IMR-90 (cell line): ENCODE measurements around the gene NDRG4. TPM values are rescaled to one million over a fixed set of nuclear protein-coding genes. Genes with fewer than 3 reads are reported as not detected.

Experiments
- ATAC-seq: fragments of 200-7000 bp; cut with Tn5 transposase; 2 replicates; pipeline ENCODE4 v1.9.1; 2020; ENCODE audit warnings: low read depth, mild to moderate bottlenecking, moderate library complexity
- BruUV-seq: library from RNA; stranded (reverse); fragments of 400-500 nt; replicated peaks from 2 replicates; lab custom pipeline; 2021; lab: Mats Ljungman, UMichigan
- CTCF ChIA-PET: fragments of 300-600 bp; formaldehyde crosslinking; extraction: SDS; loops from one replicate; lab custom pipeline; 2021; ENCODE audit warnings: antibody characterized with exemption; lab: Yijun Ruan, JAX
- POLR2A ChIA-PET: fragments of 300-600 bp; sonication (Branson Sonifier 250); formaldehyde crosslinking; loops from one replicate; lab custom pipeline; 2022; ENCODE audit warnings: antibody characterized with exemption; ENCODE audit not compliant: unreplicated experiment; lab: Charles Lee
- DNase-seq: peaks from one replicate; pipeline ENCODE4 v3.0.0; 2013
- H2AFZ ChIP-seq: replicated peaks from 2 replicates; pipeline ENCODE3; 2013; ENCODE audit warnings: low read length, mild to moderate bottlenecking; ENCODE audit not compliant: poor library complexity
- H2AK5ac ChIP-seq: 2 replicates; pipeline ENCODE4 v1.6.1; 2013; ENCODE audit warnings: low read depth, low read length, inconsistent platforms
- H2AK9ac ChIP-seq: replicated peaks from 2 replicates; pipeline ENCODE3; 2013; ENCODE audit warnings: mild to moderate bottlenecking, low read depth, low read length, moderate library complexity; ENCODE audit not compliant: poor library complexity
- H2BK120ac ChIP-seq: 2 replicates; pipeline ENCODE4 v1.6.1; 2013; ENCODE audit warnings: low read depth, low read length, inconsistent platforms
- H2BK15ac ChIP-seq: 3 replicates; pipeline ENCODE4 v1.6.1; 2013; ENCODE audit warnings: low read depth, low read length, inconsistent platforms
- H2BK20ac ChIP-seq: 2 replicates; pipeline ENCODE4 v1.6.1; 2013; ENCODE audit warnings: low read depth, mild to moderate bottlenecking, inconsistent platforms, low read length, moderate library complexity
- H2BK5ac ChIP-seq: 2 replicates; pipeline ENCODE4 v1.6.1; 2013; ENCODE audit warnings: mild to moderate bottlenecking, low read depth, low read length, inconsistent platforms; ENCODE audit not compliant: poor library complexity, severe bottlenecking
- H3K14ac ChIP-seq: replicated peaks from 2 replicates; pipeline ENCODE4 v1.6.1; 2013; ENCODE audit warnings: low read depth, low read length, inconsistent platforms
- H3K18ac ChIP-seq: 2 replicates; pipeline ENCODE4 v1.6.1; 2013; ENCODE audit warnings: low read depth, low read length, control low read depth
- H3K23ac ChIP-seq: 2 replicates; pipeline ENCODE4 v1.6.1; 2013; ENCODE audit warnings: low read depth, low read length, inconsistent platforms
- H3K27ac ChIP-seq: 2 replicates; pipeline ENCODE4 v1.5.1; 2013; ENCODE audit warnings: mild to moderate bottlenecking, control low read depth, low read length; ENCODE audit not compliant: insufficient read depth
- H3K27me3 ChIP-seq: 2 replicates; pipeline ENCODE4 v1.6.1; 2013; ENCODE audit warnings: low read length; ENCODE audit not compliant: control insufficient read depth, insufficient read depth
- H3K36me3 ChIP-seq: 2 replicates; pipeline ENCODE4 v1.6.1; 2013; ENCODE audit warnings: low read length, mixed read lengths; ENCODE audit not compliant: control insufficient read depth, insufficient read depth
- H3K4ac ChIP-seq: 2 replicates; pipeline ENCODE4 v1.6.1; 2013; ENCODE audit warnings: low read depth, low read length, inconsistent platforms
- H3K4me1 ChIP-seq: 2 replicates; pipeline ENCODE4 v1.6.1; 2013; ENCODE audit warnings: low read length, mixed read lengths; ENCODE audit not compliant: control insufficient read depth, insufficient read depth
- H3K4me2 ChIP-seq: 2 replicates; pipeline ENCODE4 v1.6.1; 2013; ENCODE audit warnings: low read depth, mild to moderate bottlenecking, control low read depth, low read length, moderate library complexity
- H3K4me3 ChIP-seq: 2 replicates; pipeline ENCODE4 v1.5.1; 2013; ENCODE audit warnings: low read depth, mild to moderate bottlenecking, control low read depth, low read length, moderate library complexity; ENCODE audit not compliant: insufficient read depth
- H3K56ac ChIP-seq: 2 replicates; pipeline ENCODE4 v1.6.1; 2013; ENCODE audit warnings: low read length, inconsistent platforms; ENCODE audit not compliant: insufficient read depth; ENCODE audit errors: extremely low read depth
- H3K79me1 ChIP-seq, 2 experiments: 2 replicates each; pipeline ENCODE4 v1.6.1; 2013; ENCODE audit warnings: low read length in 2 of 2, inconsistent platforms in 1 of 2, low read depth in 1 of 2
- H3K9ac ChIP-seq: 2 replicates; pipeline ENCODE4 v1.6.1; 2013; ENCODE audit warnings: low read depth, low read length, control low read depth
- H3K9me1 ChIP-seq: 2 replicates; pipeline ENCODE4 v1.6.1; 2013; ENCODE audit warnings: low read length, inconsistent platforms; ENCODE audit not compliant: insufficient read depth
- H3K9me3 ChIP-seq: 2 replicates; pipeline ENCODE4 v1.6.1; 2013; ENCODE audit warnings: low read length; ENCODE audit not compliant: control insufficient read depth, insufficient read depth
- H4K20me1 ChIP-seq: 2 replicates; pipeline ENCODE4 v1.6.1; 2013; ENCODE audit warnings: low read length, inconsistent platforms; ENCODE audit not compliant: insufficient read depth
- H4K5ac ChIP-seq: 2 replicates; pipeline ENCODE4 v1.6.1; 2013; ENCODE audit warnings: mild to moderate bottlenecking, low read depth, low read length, control low read depth
- H4K8ac ChIP-seq, 2 experiments: 2 replicates each; pipeline ENCODE4 v1.6.1; 2013; ENCODE audit warnings: low read depth in 2 of 2, low read length in 2 of 2, control low read depth in 1 of 2, inconsistent platforms in 1 of 2
- H4K91ac ChIP-seq: 2 replicates; pipeline ENCODE4 v1.6.1; 2013; ENCODE audit warnings: low read depth, low read length, inconsistent platforms; ENCODE audit not compliant: insufficient read depth
- BHLHE40 ChIP-seq: fragments of 150-350 bp; IDR thresholded peaks from 2 replicates; pipeline ENCODE4 v1.6.1; 2016; ENCODE audit warnings: mild to moderate bottlenecking, low read depth, low read length
- CHD1 ChIP-seq: IDR thresholded peaks from 2 replicates; pipeline ENCODE4 v1.6.1; 2012; ENCODE audit warnings: low read depth, low read length, improper control_type of control experiment
- FOS ChIP-seq: fragments of 150-350 bp; IDR thresholded peaks from 2 replicates; pipeline ENCODE4 v1.6.1; 2016; ENCODE audit warnings: low read depth, low read length
- MXI1 ChIP-seq: IDR thresholded peaks from 2 replicates; pipeline ENCODE4 v1.6.1; 2012; ENCODE audit warnings: low read depth, mild to moderate bottlenecking, low read length, moderate library complexity, borderline replicate concordance
- POLR2A ChIP-seq: IDR thresholded peaks from 2 replicates; pipeline ENCODE4 v1.6.1; 2012; ENCODE audit warnings: mild to moderate bottlenecking, low read depth, low read length
- RAD21 ChIP-seq: IDR thresholded peaks from 2 replicates; pipeline ENCODE4 v1.6.1; 2012; ENCODE audit warnings: low read length, improper control_type of control experiment
- RCOR1 ChIP-seq: IDR thresholded peaks from 2 replicates; pipeline ENCODE4 v1.6.1; 2012; ENCODE audit warnings: mild to moderate bottlenecking, low read length, improper control_type of control experiment; ENCODE audit not compliant: insufficient replicate concordance
- RFX5 ChIP-seq: IDR thresholded peaks from 2 replicates; pipeline ENCODE4 v1.8.0; 2012; ENCODE audit warnings: low read depth, mild to moderate bottlenecking, low read length, moderate library complexity
- SMC3 ChIP-seq: fragments of 150-350 bp; IDR thresholded peaks from 2 replicates; pipeline ENCODE4 v1.6.1; 2016; ENCODE audit warnings: low read depth, mild to moderate bottlenecking, antibody characterized with exemption, low read length, moderate library complexity
- WGBS, 2 experiments: methylation state at CpG; one replicate each; pipeline versions ENCODE4 v1.1.5 to v1.1.7; 2013; ENCODE audit warnings: missing lambda C conversion rate in 2 of 2; ENCODE audit not compliant: insufficient read length in 1 of 2; ENCODE audit errors: extremely low coverage in 2 of 2; 5-methylcytosine and 5-hydroxymethylcytosine counted together
- dilution Hi-C: fragments of 300-500 bp; cut with HindIII; formaldehyde crosslinking; loops from one replicate; pipeline ENCODE4 v1.14.3; 2018; ENCODE audit warnings: low sequenced_read_pairs; ENCODE audit not compliant: unreplicated experiment
- in situ Hi-C: fragments of 300-500 bp; cut with MboI; formaldehyde crosslinking; loops from 3 replicates; pipeline ENCODE4 v1.14.3; 2019; ENCODE audit warnings: low sequenced_read_pairs, inconsistent platforms, mixed read lengths
- intact Hi-C: fragments of 100-400 bp; cut with micrococcal nuclease; formaldehyde crosslinking; loops from 2 replicates; pipeline ENCODE4 v1.10.0; 2022
- polyA plus RNA-seq, 3 experiments: library from polyadenylated mRNA; depleted of rRNA; stranded (reverse); fragments of >200 nt; gene quantifications; 2 replicates each; pipeline ENCODE4 v1.2.3, GENCODE V29; 2012; ENCODE audit warnings: low replicate concordance in 1 of 3
- total RNA-seq: library from RNA; depleted of rRNA; stranded (reverse); fragments of >200 nt; gene quantifications from 2 replicates; pipeline ENCODE4 v1.2.3, GENCODE V29; 2012
- TF ChIP-seq, protein P1 (sequence below): fragments of 150-350 bp; IDR thresholded peaks from 2 replicates; pipeline ENCODE4 v1.6.1; 2017; ENCODE audit warnings: mild to moderate bottlenecking, antibody characterized with exemption, low read length, low read depth
- TF ChIP-seq, protein P2 (sequence below): fragments of 150-350 bp; IDR thresholded peaks from 2 replicates; pipeline ENCODE4 v1.6.1; 2016; ENCODE audit warnings: low read depth, mild to moderate bottlenecking, low read length, moderate library complexity, borderline replicate concordance
- TF ChIP-seq, protein P3 (sequence below): conservative IDR thresholded peaks from 2 replicates; pipeline ENCODE4 v1.5.1; 2012; ENCODE audit warnings: mild to moderate bottlenecking, low read depth, low read length, improper control_type of control experiment

The NDRG4 gene
- total and polyA plus RNA-seq, 2 of the 4 experiments (the other 2 are of a cell fraction), result 10.9 to 23.5 TPM

DNA sequence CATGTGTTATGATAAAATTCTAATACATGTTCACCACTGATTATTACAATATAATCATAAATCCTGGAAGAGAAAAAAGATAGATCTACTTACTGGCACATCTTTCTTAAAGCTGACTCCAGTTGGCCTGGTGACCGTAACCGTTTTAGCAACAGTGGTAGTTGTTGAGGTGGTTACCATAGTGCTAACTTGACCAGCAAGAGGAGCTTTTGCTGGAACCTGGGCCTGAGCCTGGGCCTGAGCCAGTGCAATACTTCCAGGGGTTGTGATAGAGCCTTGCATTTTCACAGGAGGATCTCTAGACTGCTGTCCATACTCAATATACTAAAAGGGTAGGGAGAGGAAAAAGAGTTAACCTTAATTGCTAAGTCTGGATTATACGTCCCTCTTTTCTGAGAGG lies 51.6 kb downstream of the NDRG4 start:
- no peak for ATAC-seq
- in situ Hi-C loops (no loop called here), dilution Hi-C loops (no loop called here), intact Hi-C loops (no loop called here)
- Histone ChIP-seq H4K20me1 (peaks cover 4% of the 10 kb centered on the region; the same call in 1 of the 2 replicates), H3K56ac (no peak overlapping the region), H3K4me3 (no peak overlapping the region), H4K8ac (no peak overlapping the region), H3K27me3 (no peaks in the 10 kb centered on the region), H2AK5ac (no peak overlapping the region), H3K36me3 (peaks cover 38% of the 10 kb centered on the region), H3K14ac (no peak overlapping the region), H2BK20ac (no peak overlapping the region), H2BK5ac (no peak overlapping the region), H3K27ac (no peak overlapping the region), H3K18ac (no peak overlapping the region), H2BK120ac (no peak overlapping the region), H3K9me3 (no peaks in the 10 kb centered on the region), H4K91ac (no peak overlapping the region), H2AFZ (no peak overlapping the region), H3K4me1 (no peaks in the 10 kb centered on the region), H3K9ac (no peak overlapping the region), H3K4me2 (no peak overlapping the region), H4K5ac (no peak overlapping the region), H3K4ac (no peak overlapping the region), H3K9me1 (no peaks in the 10 kb centered on the region), H3K23ac (no peak overlapping the region), H2BK15ac (no peak overlapping the region), H2AK9ac (no peak overlapping the region), H3K79me1 (peaks cover 6% of the 10 kb centered on the region in 2 experiments; a peak in 2 of 4 replicates)
- POLR2A ChIA-PET, result no interaction called here
- no peak for DNase-seq
- CTCF ChIA-PET, result interaction anchor here (1.3 kb wide), 1 partner anchor 11 kb away, joined by 3 read pairs; no protein-coding TSS in a partner anchor
- BruUV-seq, result no TSS peak
- TF ChIP-seq RAD21, result no peak
- no peak for TF ChIP-seq RCOR1
- no peak for TF ChIP-seq POLR2A
- no peak for TF ChIP-seq RFX5
- no peak for TF ChIP-seq SMC3
- no peak for TF ChIP-seq MXI1
- TF ChIP-seq, protein P1, sequence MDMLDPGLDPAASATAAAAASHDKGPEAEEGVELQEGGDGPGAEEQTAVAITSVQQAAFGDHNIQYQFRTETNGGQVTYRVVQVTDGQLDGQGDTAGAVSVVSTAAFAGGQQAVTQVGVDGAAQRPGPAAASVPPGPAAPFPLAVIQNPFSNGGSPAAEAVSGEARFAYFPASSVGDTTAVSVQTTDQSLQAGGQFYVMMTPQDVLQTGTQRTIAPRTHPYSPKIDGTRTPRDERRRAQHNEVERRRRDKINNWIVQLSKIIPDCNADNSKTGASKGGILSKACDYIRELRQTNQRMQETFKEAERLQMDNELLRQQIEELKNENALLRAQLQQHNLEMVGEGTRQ, result no peak
- TF ChIP-seq, protein P2, sequence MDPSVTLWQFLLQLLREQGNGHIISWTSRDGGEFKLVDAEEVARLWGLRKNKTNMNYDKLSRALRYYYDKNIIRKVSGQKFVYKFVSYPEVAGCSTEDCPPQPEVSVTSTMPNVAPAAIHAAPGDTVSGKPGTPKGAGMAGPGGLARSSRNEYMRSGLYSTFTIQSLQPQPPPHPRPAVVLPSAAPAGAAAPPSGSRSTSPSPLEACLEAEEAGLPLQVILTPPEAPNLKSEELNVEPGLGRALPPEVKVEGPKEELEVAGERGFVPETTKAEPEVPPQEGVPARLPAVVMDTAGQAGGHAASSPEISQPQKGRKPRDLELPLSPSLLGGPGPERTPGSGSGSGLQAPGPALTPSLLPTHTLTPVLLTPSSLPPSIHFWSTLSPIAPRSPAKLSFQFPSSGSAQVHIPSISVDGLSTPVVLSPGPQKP, result no peak
- TF ChIP-seq, protein P3, sequence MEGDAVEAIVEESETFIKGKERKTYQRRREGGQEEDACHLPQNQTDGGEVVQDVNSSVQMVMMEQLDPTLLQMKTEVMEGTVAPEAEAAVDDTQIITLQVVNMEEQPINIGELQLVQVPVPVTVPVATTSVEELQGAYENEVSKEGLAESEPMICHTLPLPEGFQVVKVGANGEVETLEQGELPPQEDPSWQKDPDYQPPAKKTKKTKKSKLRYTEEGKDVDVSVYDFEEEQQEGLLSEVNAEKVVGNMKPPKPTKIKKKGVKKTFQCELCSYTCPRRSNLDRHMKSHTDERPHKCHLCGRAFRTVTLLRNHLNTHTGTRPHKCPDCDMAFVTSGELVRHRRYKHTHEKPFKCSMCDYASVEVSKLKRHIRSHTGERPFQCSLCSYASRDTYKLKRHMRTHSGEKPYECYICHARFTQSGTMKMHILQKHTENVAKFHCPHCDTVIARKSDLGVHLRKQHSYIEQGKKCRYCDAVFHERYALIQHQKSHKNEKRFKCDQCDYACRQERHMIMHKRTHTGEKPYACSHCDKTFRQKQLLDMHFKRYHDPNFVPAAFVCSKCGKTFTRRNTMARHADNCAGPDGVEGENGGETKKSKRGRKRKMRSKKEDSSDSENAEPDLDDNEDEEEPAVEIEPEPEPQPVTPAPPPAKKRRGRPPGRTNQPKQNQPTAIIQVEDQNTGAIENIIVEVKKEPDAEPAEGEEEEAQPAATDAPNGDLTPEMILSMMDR, result no peak
- TF ChIP-seq BHLHE40, result no peak
- TF ChIP-seq CHD1, result no peak
- no peak for TF ChIP-seq FOS
- no CpG with 5 or more reads among the region's 3 CpGs for WGBS, 2 experiments
